HFFc6 (cell line): ENCODE results near the gene RAX2. TPM values are rescaled to one million over a fixed set of nuclear protein-coding genes. Genes with fewer than 3 reads are reported as not detected.

ENCODE experiments used
- DNase-seq: peaks from one replicate; pipeline ENCODE4 v3.0.0-alpha.2; 2018
- H3K27ac Mint-ChIP-seq: 2 replicates; pipeline ENCODE4 v1.8.0; 2020; ENCODE audit warnings: mild to moderate bottlenecking, mixed read lengths
- H3K27me3 Mint-ChIP-seq: 2 replicates; pipeline ENCODE4 v1.8.0; 2021; ENCODE audit warnings: mild to moderate bottlenecking, moderate library complexity, mixed read lengths; ENCODE audit not compliant: insufficient read depth
- H3K36me3 Mint-ChIP-seq: 2 replicates; pipeline ENCODE4 v1.8.0; 2021; ENCODE audit warnings: low read depth, mixed read lengths
- H3K4me1 Mint-ChIP-seq: 2 replicates; pipeline ENCODE4 v1.8.0; 2020; ENCODE audit warnings: low read depth, mixed read lengths
- H3K4me3 Mint-ChIP-seq: 2 replicates; pipeline ENCODE4 v1.8.0; 2020; ENCODE audit warnings: mild to moderate bottlenecking, moderate library complexity, mixed read lengths
- H3K9me3 Mint-ChIP-seq: 2 replicates; pipeline ENCODE4 v1.8.0; 2020; ENCODE audit warnings: mild to moderate bottlenecking, mixed read lengths
- total RNA-seq, 6 experiments: library from RNA; stranded (reverse); fragmentation: NEBNext Ultra II Directional; extraction: Animal tissue kit (Norgen Biotek cat#: 25700); gene quantifications; 2 replicates in 1 of 6; 3 replicates in 5 of 6; pipeline ENCODE4 v1.2.3, GENCODE V29; 2021
- TF ChIP-seq, protein P1 (sequence below): fragments of 200-600 bp; sonication (generic); IDR thresholded peaks from 2 replicates; pipeline ENCODE4 v1.5.0; 2021; ENCODE audit warnings: antibody characterized with exemption, mild to moderate bottlenecking

RAX2 gene
- total RNA-seq, 6 experiments from 2014 or later, result not detected

DNA sequence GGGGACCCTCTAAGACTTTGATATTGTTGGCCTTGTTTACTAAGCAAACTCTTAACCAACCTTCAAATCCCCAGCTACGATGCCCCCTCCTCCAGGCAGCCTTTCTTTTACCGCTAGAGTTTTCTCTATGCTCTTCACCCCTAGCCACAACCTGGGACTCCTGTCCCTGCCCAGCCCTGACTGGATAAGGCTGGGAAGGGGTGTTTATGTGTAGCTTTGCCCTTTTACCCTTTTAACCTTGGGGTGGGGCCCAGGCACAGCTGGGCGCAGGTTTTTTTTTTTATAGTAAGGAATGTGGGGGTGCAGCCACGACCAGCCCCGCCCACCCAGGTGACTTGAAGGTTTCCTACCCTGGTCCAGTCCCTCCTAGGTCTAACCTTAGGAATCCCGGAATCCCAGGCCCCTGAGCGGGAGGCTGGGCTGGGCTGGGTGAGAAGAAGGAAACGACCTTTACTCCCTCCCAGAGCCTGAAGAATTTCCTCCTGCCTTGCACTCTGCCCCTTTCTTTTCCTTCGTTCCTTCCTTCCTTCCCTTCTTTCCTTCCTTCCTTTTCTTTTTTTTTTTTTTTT, 51.6 kb downstream of the RAX2 start:
- no peak for DNase-seq
- no peak overlapping the region for H3K4me3 Mint-ChIP-seq
- no peaks in the 10 kb centered on the region for H3K36me3 Mint-ChIP-seq
- TF ChIP-seq, protein P1, sequence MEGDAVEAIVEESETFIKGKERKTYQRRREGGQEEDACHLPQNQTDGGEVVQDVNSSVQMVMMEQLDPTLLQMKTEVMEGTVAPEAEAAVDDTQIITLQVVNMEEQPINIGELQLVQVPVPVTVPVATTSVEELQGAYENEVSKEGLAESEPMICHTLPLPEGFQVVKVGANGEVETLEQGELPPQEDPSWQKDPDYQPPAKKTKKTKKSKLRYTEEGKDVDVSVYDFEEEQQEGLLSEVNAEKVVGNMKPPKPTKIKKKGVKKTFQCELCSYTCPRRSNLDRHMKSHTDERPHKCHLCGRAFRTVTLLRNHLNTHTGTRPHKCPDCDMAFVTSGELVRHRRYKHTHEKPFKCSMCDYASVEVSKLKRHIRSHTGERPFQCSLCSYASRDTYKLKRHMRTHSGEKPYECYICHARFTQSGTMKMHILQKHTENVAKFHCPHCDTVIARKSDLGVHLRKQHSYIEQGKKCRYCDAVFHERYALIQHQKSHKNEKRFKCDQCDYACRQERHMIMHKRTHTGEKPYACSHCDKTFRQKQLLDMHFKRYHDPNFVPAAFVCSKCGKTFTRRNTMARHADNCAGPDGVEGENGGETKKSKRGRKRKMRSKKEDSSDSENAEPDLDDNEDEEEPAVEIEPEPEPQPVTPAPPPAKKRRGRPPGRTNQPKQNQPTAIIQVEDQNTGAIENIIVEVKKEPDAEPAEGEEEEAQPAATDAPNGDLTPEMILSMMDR, result no peak
- peaks cover 17% of the 10 kb centered on the region; the same call in 1 of the 2 replicates for H3K27me3 Mint-ChIP-seq
- H3K27ac Mint-ChIP-seq, result no peak overlapping the region
- peaks cover 8% of the 10 kb centered on the region; the same call in 1 of the 2 replicates for H3K4me1 Mint-ChIP-seq
- H3K9me3 Mint-ChIP-seq, result no peaks in the 10 kb centered on the region

DNA sequence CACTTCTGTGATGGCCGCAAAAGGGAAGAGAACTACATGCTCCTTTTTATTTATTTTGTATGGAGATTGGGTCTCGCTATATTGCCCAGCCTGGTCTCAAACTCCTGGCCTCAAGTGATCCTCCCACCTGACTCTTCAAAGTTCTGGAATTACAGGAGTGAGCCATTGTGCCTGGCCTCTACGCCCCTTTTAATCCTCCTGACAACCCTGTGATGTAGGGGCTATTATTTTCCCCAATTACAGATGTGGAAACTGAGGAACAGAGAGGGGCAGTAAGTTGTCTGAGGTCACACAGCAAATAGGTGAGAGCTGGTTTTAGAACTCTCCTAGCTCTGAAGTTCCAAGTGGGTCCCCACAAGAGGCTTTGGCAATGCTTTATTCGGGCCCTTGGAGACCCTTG, 52.2 kb downstream of the RAX2 start:
- peaks cover 8% of the 10 kb centered on the region; the same call in 1 of the 2 replicates for H3K4me1 Mint-ChIP-seq

More for the DNA sequence above, 52.2 kb downstream of the RAX2 start:
- peaks cover 14% of the 10 kb centered on the region; the same call in 1 of the 2 replicates for H3K27me3 Mint-ChIP-seq
- H3K27ac Mint-ChIP-seq, result no peak overlapping the region
- H3K4me3 Mint-ChIP-seq, result no peak overlapping the region
- H3K36me3 Mint-ChIP-seq, result no peaks in the 10 kb centered on the region
- TF ChIP-seq, protein P1, result no peak
- H3K9me3 Mint-ChIP-seq, result no peaks in the 10 kb centered on the region
- no peak for DNase-seq

Other genes with a start within 250 kb of the RAX2 start
- gene TEKTIP1, start 233.1 kb downstream of the RAX2 start, total RNA-seq, result under 1 TPM in 5 of 6 experiments, not detected in 1; 0.25 to 0.51 (median 0.46) TPM
- gene MFSD12, start 214.6 kb downstream of the RAX2 start, total RNA-seq, result 100 to 1,000 TPM in 2 of 6 experiments, 10 to 100 TPM in 4; 75.1 to 101 (median 79.6) TPM
- gene HMG20B, start 199.3 kb downstream of the RAX2 start, total RNA-seq, result 10 to 100 TPM; 73.5 to 90.1 (median 78.3) TPM
- under 1 TPM in 4 of 6 experiments, not detected in 2; 0.10 to 0.17 (median 0.11) TPM for gene GIPC3, start 186.8 kb downstream of the RAX2 start, total RNA-seq
- 1 to 10 TPM; 7.1 to 8.8 (median 7.4) TPM for gene TBXA2R, start 165.4 kb downstream of the RAX2 start, total RNA-seq
- gene CACTIN, start 145.4 kb downstream of the RAX2 start, total RNA-seq, result 10 to 100 TPM; 22.7 to 25.3 (median 24.9) TPM
- 10 to 100 TPM; 73.8 to 95.6 (median 78.7) TPM for gene PIP5K1C, start 71.8 kb downstream of the RAX2 start, total RNA-seq
- gene TJP3, start 63.8 kb downstream of the RAX2 start, total RNA-seq, result not detected
- gene APBA3, start 10.5 kb downstream of the RAX2 start, total RNA-seq, result 10 to 100 TPM in 4 of 6 experiments, 1 to 10 TPM in 2; 9.1 to 13.8 (median 10.4) TPM
- gene MRPL54, start 9.5 kb downstream of the RAX2 start, total RNA-seq, result 10 to 100 TPM; 69.9 to 84.3 (median 77.9) TPM
- gene MATK, start 14.2 kb upstream of the RAX2 start, total RNA-seq, result not detected
- not detected for gene ZFR2, start 96.8 kb upstream of the RAX2 start, total RNA-seq
- gene ATCAY, start 108.5 kb upstream of the RAX2 start, total RNA-seq, result not detected
- gene NMRK2, start 160.8 kb upstream of the RAX2 start, total RNA-seq, result not detected
- gene DAPK3, start 198.9 kb upstream of the RAX2 start, total RNA-seq, result 100 to 1,000 TPM; 116 to 140 (median 128) TPM
- gene EEF2, start 213.2 kb upstream of the RAX2 start, total RNA-seq, result 1,000 to 10,000 TPM; 2,555 to 2,867 (median 2,696) TPM
- 10 to 100 TPM; 20.0 to 26.0 (median 23.3) TPM for gene PIAS4, start 235.5 kb upstream of the RAX2 start, total RNA-seq